ENCODE results near the gene AP2M1. TPM values are rescaled to one million over a fixed set of nuclear protein-coding genes. Genes with fewer than 3 reads are reported as not detected.

Gene AP2M1
- polyA plus RNA-seq, 1 donor from 2014 or later: 551 TPM

DNA sequence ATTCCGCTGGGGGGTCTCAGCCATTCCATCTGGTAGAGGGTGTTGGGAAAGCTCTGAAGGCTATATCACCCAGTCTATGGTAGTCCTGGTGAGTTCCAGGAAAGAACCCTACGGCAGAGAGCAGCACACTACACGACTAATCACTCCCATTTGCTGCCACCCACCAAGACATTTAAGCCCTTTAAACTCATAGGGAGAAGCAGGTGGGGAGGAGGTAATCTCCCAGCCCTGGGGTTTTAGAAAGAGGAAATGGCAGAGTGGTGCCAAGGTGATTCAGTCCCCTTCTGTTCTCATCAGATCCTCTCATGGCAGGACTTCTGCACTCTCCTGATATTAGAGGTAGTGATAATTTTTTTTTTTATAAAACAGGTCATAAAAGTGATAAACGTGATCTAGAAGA, 44.2 kb downstream of the AP2M1 start:
- no peaks in the 10 kb centered on the region for H3F3A ChIP-seq (ENCODE audit: insufficient read depth, low read length, poor library complexity, severe bottlenecking)
- no peaks in the 10 kb centered on the region for H3K36me3 ChIP-seq (ENCODE audit: insufficient read depth, low read length)
- no peak overlapping the region for H2AFZ ChIP-seq (ENCODE audit: low read depth, low read length)
- H3K4me2 ChIP-seq (ENCODE audit: low read length): no peak overlapping the region
- H4K20me1 ChIP-seq (ENCODE audit: insufficient read depth): no peaks in the 10 kb centered on the region
- no peak overlapping the region for H3K9ac ChIP-seq (ENCODE audit: low read length)
- no peak overlapping the region for H3K27ac ChIP-seq (ENCODE audit: low read length)
- TF ChIP-seq, protein P1, sequence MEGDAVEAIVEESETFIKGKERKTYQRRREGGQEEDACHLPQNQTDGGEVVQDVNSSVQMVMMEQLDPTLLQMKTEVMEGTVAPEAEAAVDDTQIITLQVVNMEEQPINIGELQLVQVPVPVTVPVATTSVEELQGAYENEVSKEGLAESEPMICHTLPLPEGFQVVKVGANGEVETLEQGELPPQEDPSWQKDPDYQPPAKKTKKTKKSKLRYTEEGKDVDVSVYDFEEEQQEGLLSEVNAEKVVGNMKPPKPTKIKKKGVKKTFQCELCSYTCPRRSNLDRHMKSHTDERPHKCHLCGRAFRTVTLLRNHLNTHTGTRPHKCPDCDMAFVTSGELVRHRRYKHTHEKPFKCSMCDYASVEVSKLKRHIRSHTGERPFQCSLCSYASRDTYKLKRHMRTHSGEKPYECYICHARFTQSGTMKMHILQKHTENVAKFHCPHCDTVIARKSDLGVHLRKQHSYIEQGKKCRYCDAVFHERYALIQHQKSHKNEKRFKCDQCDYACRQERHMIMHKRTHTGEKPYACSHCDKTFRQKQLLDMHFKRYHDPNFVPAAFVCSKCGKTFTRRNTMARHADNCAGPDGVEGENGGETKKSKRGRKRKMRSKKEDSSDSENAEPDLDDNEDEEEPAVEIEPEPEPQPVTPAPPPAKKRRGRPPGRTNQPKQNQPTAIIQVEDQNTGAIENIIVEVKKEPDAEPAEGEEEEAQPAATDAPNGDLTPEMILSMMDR (IDR thresholded peaks at IDR 0.05; ENCODE audit: poor library complexity, severe bottlenecking): no peak
- TF ChIP-seq EP300 (conservative IDR thresholded peaks at IDR 0.05; ENCODE audit: poor library complexity, severe bottlenecking) (no peak), POLR2AphosphoS5 (IDR thresholded peaks at IDR 0.05) (no peak), EZH2 (IDR thresholded peaks at IDR 0.05; ENCODE audit: borderline replicate concordance, insufficient read depth, low read length, poor library complexity, severe bottlenecking) (no peak), MXI1 (conservative IDR thresholded peaks at IDR 0.05; ENCODE audit: poor library complexity, severe bottlenecking) (no peak), REST (IDR thresholded peaks at IDR 0.05; ENCODE audit: borderline replicate concordance) (no peak)
- no peaks in the 10 kb centered on the region for H3K27me3 ChIP-seq (ENCODE audit: insufficient read depth, low read depth, low read length)
- no peak overlapping the region for H3K4me3 ChIP-seq (ENCODE audit: low read length)
- no peaks in the 10 kb centered on the region for H3K9me2 ChIP-seq (ENCODE audit: insufficient read depth, low read length)
- no peaks in the 10 kb centered on the region for H3K9me3 ChIP-seq (ENCODE audit: low read length)
- H3K79me2 ChIP-seq (replicated peaks; ENCODE audit: insufficient read depth, low read length): no peaks in the 10 kb centered on the region

DNA sequence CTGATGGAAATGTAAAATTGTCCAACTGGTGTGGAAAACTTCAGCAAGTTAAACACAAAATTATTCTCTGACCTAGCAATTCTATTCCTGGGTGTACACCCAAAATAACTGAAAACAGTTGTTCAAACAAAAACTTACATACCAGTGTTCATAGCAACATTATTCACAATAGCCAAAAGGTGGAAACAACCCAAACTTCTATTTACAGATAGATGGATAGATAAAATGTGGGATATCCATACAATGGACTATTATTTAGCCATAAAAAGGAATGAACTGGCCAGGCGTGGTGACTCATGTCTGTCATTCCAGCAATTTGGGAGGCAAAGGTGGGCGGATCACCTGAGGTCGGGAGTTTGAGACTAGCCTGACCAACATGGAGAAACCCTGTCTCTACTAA, 47.9 kb downstream of the AP2M1 start:
- Histone ChIP-seq H4K20me1 (ENCODE audit: insufficient read depth) (no peaks in the 10 kb centered on the region), H3K4me2 (ENCODE audit: low read length) (no peak overlapping the region), H3F3A (ENCODE audit: insufficient read depth, low read length, poor library complexity, severe bottlenecking) (no peaks in the 10 kb centered on the region), H3K9me3 (ENCODE audit: low read length) (no peaks in the 10 kb centered on the region), H3K27ac (ENCODE audit: low read length) (no peak overlapping the region), H3K79me2 (replicated peaks; ENCODE audit: insufficient read depth, low read length) (no peaks in the 10 kb centered on the region), H3K9ac (ENCODE audit: low read length) (no peak overlapping the region), H3K27me3 (ENCODE audit: insufficient read depth, low read depth, low read length) (peaks cover 8% of the 10 kb centered on the region), H3K36me3 (ENCODE audit: insufficient read depth, low read length) (no peaks in the 10 kb centered on the region), H3K9me2 (ENCODE audit: insufficient read depth, low read length) (no peaks in the 10 kb centered on the region), H3K4me3 (ENCODE audit: low read length) (no peak overlapping the region), H2AFZ (ENCODE audit: low read depth, low read length) (no peak overlapping the region)
- TF ChIP-seq POLR2AphosphoS5 (IDR thresholded peaks at IDR 0.05) (no peak), SMC3 (conservative IDR thresholded peaks at IDR 0.05; ENCODE audit: poor library complexity) (no peak), TAF1 (IDR thresholded peaks at IDR 0.05; ENCODE audit: low read depth) (no peak), EP300 (conservative IDR thresholded peaks at IDR 0.05; ENCODE audit: poor library complexity, severe bottlenecking) (no peak), RAD21 (conservative IDR thresholded peaks at IDR 0.05) (no peak), EZH2 (IDR thresholded peaks at IDR 0.05; ENCODE audit: borderline replicate concordance, insufficient read depth, low read length, poor library complexity, severe bottlenecking) (no peak), MXI1 (conservative IDR thresholded peaks at IDR 0.05; ENCODE audit: poor library complexity, severe bottlenecking) (no peak), REST (IDR thresholded peaks at IDR 0.05; ENCODE audit: borderline replicate concordance) (no peak)
- TF ChIP-seq, protein P1 (IDR thresholded peaks at IDR 0.05; ENCODE audit: poor library complexity, severe bottlenecking): no peak
